Measurements from ENCODE around the gene RBM5.

- TF ChIP-seq, protein P1, sequence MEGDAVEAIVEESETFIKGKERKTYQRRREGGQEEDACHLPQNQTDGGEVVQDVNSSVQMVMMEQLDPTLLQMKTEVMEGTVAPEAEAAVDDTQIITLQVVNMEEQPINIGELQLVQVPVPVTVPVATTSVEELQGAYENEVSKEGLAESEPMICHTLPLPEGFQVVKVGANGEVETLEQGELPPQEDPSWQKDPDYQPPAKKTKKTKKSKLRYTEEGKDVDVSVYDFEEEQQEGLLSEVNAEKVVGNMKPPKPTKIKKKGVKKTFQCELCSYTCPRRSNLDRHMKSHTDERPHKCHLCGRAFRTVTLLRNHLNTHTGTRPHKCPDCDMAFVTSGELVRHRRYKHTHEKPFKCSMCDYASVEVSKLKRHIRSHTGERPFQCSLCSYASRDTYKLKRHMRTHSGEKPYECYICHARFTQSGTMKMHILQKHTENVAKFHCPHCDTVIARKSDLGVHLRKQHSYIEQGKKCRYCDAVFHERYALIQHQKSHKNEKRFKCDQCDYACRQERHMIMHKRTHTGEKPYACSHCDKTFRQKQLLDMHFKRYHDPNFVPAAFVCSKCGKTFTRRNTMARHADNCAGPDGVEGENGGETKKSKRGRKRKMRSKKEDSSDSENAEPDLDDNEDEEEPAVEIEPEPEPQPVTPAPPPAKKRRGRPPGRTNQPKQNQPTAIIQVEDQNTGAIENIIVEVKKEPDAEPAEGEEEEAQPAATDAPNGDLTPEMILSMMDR (IDR thresholded peaks at IDR 0.05; ENCODE audit: insufficient read depth, low read length, poor library complexity, severe bottlenecking): no peak
- no peak for TF ChIP-seq EZH2phosphoT487 (conservative IDR thresholded peaks at IDR 0.05; ENCODE audit: low read length)
Observed at GRCh38 chr3:50044976-50045375, 43.7 kb upstream of the RBM5 start.

All from SU-DHL-6 (cell line).